Keratinocyte (primary cell): ENCODE data around the gene LRR1. TPM values are rescaled to one million over a fixed set of nuclear protein-coding genes. Genes with fewer than 3 reads are reported as not detected.

ENCODE experiments used
- DNase-seq: peaks from one replicate; pipeline ENCODE4 v3.0.0-alpha.2; 2011; ENCODE audit warnings: low read depth, missing footprints, low spot score
- FAIRE-seq: peaks from 2 replicates; lab custom pipeline; 2011; peaks lifted over from hg19 to GRCh38; lab: Jason Lieb, UNC
- H2AFZ ChIP-seq: 2 replicates; pipeline ENCODE4 v1.6.0; 2012; ENCODE audit warnings: low read length, control low read depth, inconsistent platforms; ENCODE audit not compliant: control insufficient read depth
- H3K27ac ChIP-seq: 2 replicates; pipeline ENCODE4 v1.5.1; 2011; ENCODE audit warnings: low read length; ENCODE audit not compliant: control insufficient read depth, insufficient read depth
- H3K27me3 ChIP-seq: 3 replicates; pipeline ENCODE4 v1.6.0; 2011; ENCODE audit warnings: low read length; ENCODE audit not compliant: control insufficient read depth, insufficient read depth; ENCODE audit errors: extremely low read depth
- H3K36me3 ChIP-seq, 2 experiments: 2 replicates in 1 of 2; 3 replicates in 1 of 2; pipeline ENCODE4 v1.5.1; 2011; ENCODE audit warnings: low read length in 2 of 2, mild to moderate bottlenecking in 1 of 2; ENCODE audit not compliant: control insufficient read depth in 2 of 2, insufficient read depth in 2 of 2; ENCODE audit errors: extremely low read depth in 1 of 2
- H3K4me1 ChIP-seq: 3 replicates; pipeline ENCODE4 v1.5.1; 2011; ENCODE audit warnings: low read length; ENCODE audit not compliant: control insufficient read depth, insufficient read depth; ENCODE audit errors: extremely low read depth
- H3K4me2 ChIP-seq: 3 replicates; pipeline ENCODE4 v1.6.0; 2011; ENCODE audit warnings: low read depth, low read length; ENCODE audit not compliant: control insufficient read depth, insufficient read depth; ENCODE audit errors: extremely low read depth
- H3K4me3 ChIP-seq, 3 experiments: fragments of 200-600 bp in 1 of 3; sonication (generic) in 1 of 3; 2 replicates in 2 of 3; 3 replicates in 1 of 3; pipeline ENCODE4 v1.5.1; 2011 to 2016; ENCODE audit warnings: low read length in 3 of 3, mild to moderate bottlenecking in 3 of 3, control low read depth in 2 of 3, inconsistent platforms in 1 of 3, low read depth in 1 of 3, mixed read lengths in 1 of 3, mixed run types in 1 of 3, moderate library complexity in 1 of 3; ENCODE audit not compliant: control insufficient read depth in 2 of 3, insufficient read depth in 2 of 3; ENCODE audit errors: extremely low read depth in 1 of 3
- H3K79me2 ChIP-seq: 2 replicates; pipeline ENCODE4 v1.6.0; 2012; ENCODE audit warnings: low read length; ENCODE audit not compliant: control insufficient read depth, insufficient read depth
- H3K9ac ChIP-seq: 3 replicates; pipeline ENCODE4 v1.6.0; 2011; ENCODE audit warnings: low read length; ENCODE audit not compliant: control insufficient read depth, insufficient read depth; ENCODE audit errors: extremely low read depth
- H3K9me1 ChIP-seq: 3 replicates; pipeline ENCODE4 v1.6.0; 2011; ENCODE audit warnings: low read length; ENCODE audit not compliant: control insufficient read depth, insufficient read depth; ENCODE audit errors: extremely low read depth
- H3K9me3 ChIP-seq: 2 replicates; pipeline ENCODE4 v1.5.1; 2012; ENCODE audit warnings: low read depth, low read length; ENCODE audit not compliant: control insufficient read depth
- H4K20me1 ChIP-seq: 3 replicates; pipeline ENCODE4 v1.6.0; 2011; ENCODE audit warnings: low read length; ENCODE audit not compliant: control insufficient read depth, insufficient read depth; ENCODE audit errors: extremely low read depth
- CTCF ChIP-seq, 3 experiments: IDR thresholded peaks in 1 of 3; conservative IDR thresholded peaks in 1 of 3; optimal IDR thresholded peaks in 1 of 3; 2 replicates in 2 of 3; 3 replicates in 1 of 3; pipeline versions ENCODE3 to v1.5.1; 2011; ENCODE audit warnings: low read length in 3 of 3, mild to moderate bottlenecking in 3 of 3, moderate library complexity in 2 of 3, control low read depth in 1 of 3, inconsistent platforms in 1 of 3; ENCODE audit not compliant: insufficient read depth in 2 of 3; ENCODE audit errors: extremely low read depth in 1 of 3
- EZH2 ChIP-seq: IDR thresholded peaks from one replicate; pipeline ENCODE4 v1.6.1; 2012; ENCODE audit warnings: inconsistent platforms, mild to moderate bottlenecking, low read length, moderate library complexity
- dilution Hi-C: fragments of 300-500 bp; cut with MboI; formaldehyde crosslinking; loops from one replicate; pipeline ENCODE4 v1.7.0; 2020; ENCODE audit warnings: low sequenced_read_pairs; ENCODE audit not compliant: extremely low pct_ligation_motif_present
- polyA plus RNA-seq, 5 experiments: library from polyadenylated mRNA; depleted of rRNA in 3 of 5; stranded (reverse) in 3 of 5; stranded (forward) in 1 of 5; unstranded in 1 of 5; fragments of >200 nt; gene quantifications; 1 replicate in 1 of 5; 2 replicates in 3 of 5; 3 replicates in 1 of 5; pipeline versions ENCODE4 v1.2.1 to v1.2.3, GENCODE V29; 2011 to 2012; ENCODE audit warnings: missing spikeins in 2 of 5, low read depth in 1 of 5, low replicate concordance in 1 of 5

LRR1 gene
- polyA plus RNA-seq, 1 donor (not counting 4 experiments of a cell fraction or from before 2014, with no cell fraction given): 22.7 TPM

GRCh38 chr14:49594347-49595091, 4.2 kb upstream of the LRR1 start:
- DNase-seq (no peak), FAIRE-seq (no peak)
- H3K4me1 ChIP-seq: peaks cover 4% of the 10 kb centered on the region
- H4K20me1 ChIP-seq: no peaks in the 10 kb centered on the region
- TF ChIP-seq EZH2 (no peak), CTCF (optimal IDR thresholded peaks at IDR 0.05 in 1 of 3, IDR thresholded peaks at IDR 0.05 in 1 of 3, conservative IDR thresholded peaks at IDR 0.05 in 1 of 3; ENCODE audit: extremely low read depth in 1 of 3, insufficient read depth in 2 of 3, low read length in 3 of 3) (no peak)
- no peak overlapping the region for H2AFZ ChIP-seq
- H3K9ac ChIP-seq: no peak overlapping the region
- dilution Hi-C loops: no loop called here
- no peaks in the 10 kb centered on the region for H3K9me3 ChIP-seq
- H3K27ac ChIP-seq: no peak overlapping the region
- H3K79me2 ChIP-seq: peaks cover 17% of the 10 kb centered on the region
- H3K27me3 ChIP-seq: no peaks in the 10 kb centered on the region
- no peaks in the 10 kb centered on the region for H3K36me3 ChIP-seq
- H3K4me2 ChIP-seq: no peak overlapping the region
- no peak overlapping the region for H3K4me3 ChIP-seq
- no peaks in the 10 kb centered on the region for H3K9me1 ChIP-seq

DNA sequence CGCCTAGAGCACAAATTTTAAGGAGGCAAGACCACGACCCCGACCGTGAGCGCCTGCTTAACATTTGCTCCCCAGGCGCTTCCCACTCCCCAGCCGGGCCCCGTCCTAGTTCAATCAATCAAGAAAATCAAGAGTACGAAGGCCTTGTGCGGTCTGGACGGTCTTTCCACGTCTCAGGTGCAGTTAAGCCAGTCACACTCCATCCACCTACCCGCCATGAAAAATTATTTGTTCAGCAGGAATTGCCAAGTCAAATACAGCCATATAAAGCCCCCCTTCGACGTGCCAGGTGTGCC, 603 bp upstream of the LRR1 start:
- no peak for DNase-seq
- peak overlapping the region; percentile 95 for H3K27ac ChIP-seq
- H3K4me2 ChIP-seq: peak overlapping the region; percentile 86
- dilution Hi-C loops: no loop called here
- no peaks in the 10 kb centered on the region for H3K9me1 ChIP-seq
- H3K79me2 ChIP-seq: peaks cover 24% of the 10 kb centered on the region
- peak overlapping the region; percentile 82 to 92 (median 90) for H3K4me3 ChIP-seq
- no peak for FAIRE-seq
- no peaks in the 10 kb centered on the region for H4K20me1 ChIP-seq
- peaks cover 4% of the 10 kb centered on the region for H3K4me1 ChIP-seq
- no peak for TF ChIP-seq CTCF (optimal IDR thresholded peaks at IDR 0.05 in 1 of 3, IDR thresholded peaks at IDR 0.05 in 1 of 3, conservative IDR thresholded peaks at IDR 0.05 in 1 of 3; ENCODE audit: extremely low read depth in 1 of 3, insufficient read depth in 2 of 3, low read length in 3 of 3)
- no peak for TF ChIP-seq EZH2
- H3K36me3 ChIP-seq: peaks cover 2 to 3% of the 10 kb centered on the region in 2 experiments
- H3K27me3 ChIP-seq: no peaks in the 10 kb centered on the region
- H2AFZ ChIP-seq: peak overlapping the region; percentile 96
- H3K9me3 ChIP-seq: no peaks in the 10 kb centered on the region
- H3K9ac ChIP-seq: peak overlapping the region; percentile 95
